HG03045 (cell line): ENCODE results near the gene FOXJ3.

Experiments used
- ATAC-seq: cut with Tn5 transposase; IDR thresholded peaks from one replicate; pipeline ENCODE4 v1.9.1; 2021; ENCODE audit warnings: mild to moderate bottlenecking, moderate library complexity; ENCODE audit not compliant: unreplicated experiment

Gene FOXJ3

GRCh38 chr1:42335050-42335808, at the start of gene FOXJ3:
Gene FOXJ3, minus strand, starts transcription at chr1:42335235. Its CDS starts 24,142 bp downstream, at chr1:42311093.
- peak; percentile 77 for ATAC-seq

DNA sequence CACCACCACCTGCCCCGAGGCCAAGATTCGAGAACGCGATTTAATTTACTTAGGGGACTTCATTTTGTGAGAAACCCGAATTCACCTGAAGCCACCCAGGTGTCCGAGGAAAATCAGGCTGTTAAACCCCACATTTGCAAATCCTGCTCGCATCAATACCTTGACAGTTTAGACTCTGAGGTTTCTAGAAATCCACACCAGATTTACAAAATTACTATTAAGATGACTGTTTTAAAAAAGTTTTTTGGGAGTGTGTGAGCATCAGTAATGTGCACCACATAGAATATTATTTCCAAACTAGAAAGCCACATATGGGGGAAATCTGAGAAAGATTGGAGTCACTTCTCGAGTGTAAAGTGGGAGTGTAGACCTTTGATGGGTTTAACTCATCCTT, 46.2 kb upstream of the FOXJ3 start:
- peak; percentile 6 for ATAC-seq

GRCh38 chr1:42380586-42381279, 45.7 kb upstream of the FOXJ3 start, which contains the start of gene RIMKLA:
Gene RIMKLA, plus strand, starts transcription at chr1:42380792. Its CDS starts 143 bp downstream, at chr1:42380935.
- peak; percentile 88 for ATAC-seq

GRCh38 chr1:42379794-42380585, 45.0 kb upstream of the FOXJ3 start:
- ATAC-seq = peak; percentile 40

- ATAC-seq = no peak
These were observed 37.8 kb upstream of the FOXJ3 start for GRCh38 chr1:42372796-42373195.

DNA sequence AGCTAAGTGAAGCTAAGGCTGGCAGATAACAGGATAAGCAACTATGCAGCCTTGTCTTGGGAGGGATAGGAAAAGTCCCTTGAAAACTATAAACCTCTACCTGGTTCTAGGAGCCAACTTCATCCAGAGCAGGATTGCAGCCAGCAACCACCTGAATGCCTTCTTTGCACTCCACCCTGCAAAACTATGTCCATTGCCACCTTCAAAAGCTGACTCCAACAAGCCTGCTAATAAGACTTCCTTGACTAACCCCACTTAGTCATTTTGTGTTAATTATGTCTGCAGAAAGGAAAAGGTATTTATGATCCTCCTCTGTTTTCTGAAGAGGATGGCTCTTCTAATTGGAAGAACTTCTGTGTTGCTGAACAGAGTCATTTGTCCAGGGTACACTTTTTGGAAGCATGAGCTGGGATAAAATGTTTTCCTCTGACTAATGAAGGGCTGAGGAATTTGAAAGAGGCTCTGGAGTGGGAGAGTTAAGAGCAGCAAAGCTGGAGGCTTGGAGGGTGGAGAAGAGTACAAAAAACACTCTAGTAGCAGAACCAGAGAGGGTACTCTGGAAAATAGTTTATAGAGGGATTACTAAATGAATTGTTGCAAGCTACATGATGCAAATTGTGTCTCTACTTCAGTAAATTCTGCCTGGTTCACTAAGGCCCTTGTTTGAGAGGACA, 36.0 kb upstream of the FOXJ3 start:
- no peak for ATAC-seq

DNA sequence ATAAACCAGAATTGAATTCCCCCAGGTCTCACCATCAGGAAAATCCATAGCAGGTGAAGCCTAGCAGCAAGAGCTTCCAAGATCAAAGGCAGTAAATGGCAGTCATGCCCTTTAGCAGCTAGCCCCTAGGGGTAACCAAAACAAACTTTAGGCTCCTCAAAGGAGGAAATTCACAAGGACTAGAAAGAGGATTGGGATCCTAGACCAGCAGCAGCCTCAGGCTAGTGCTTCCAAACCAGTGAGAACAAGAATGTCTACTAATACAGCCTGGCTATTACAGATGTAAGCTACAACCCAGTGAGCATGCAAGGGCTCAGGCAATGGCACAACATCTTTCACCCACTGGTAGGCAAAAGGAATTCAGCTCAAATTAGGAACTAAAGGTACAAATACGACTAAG, 34.4 kb upstream of the FOXJ3 start:
- no peak for ATAC-seq

- no peak for ATAC-seq
These were observed 33.2 kb upstream of the FOXJ3 start for GRCh38 chr1:42368096-42368795.

DNA sequence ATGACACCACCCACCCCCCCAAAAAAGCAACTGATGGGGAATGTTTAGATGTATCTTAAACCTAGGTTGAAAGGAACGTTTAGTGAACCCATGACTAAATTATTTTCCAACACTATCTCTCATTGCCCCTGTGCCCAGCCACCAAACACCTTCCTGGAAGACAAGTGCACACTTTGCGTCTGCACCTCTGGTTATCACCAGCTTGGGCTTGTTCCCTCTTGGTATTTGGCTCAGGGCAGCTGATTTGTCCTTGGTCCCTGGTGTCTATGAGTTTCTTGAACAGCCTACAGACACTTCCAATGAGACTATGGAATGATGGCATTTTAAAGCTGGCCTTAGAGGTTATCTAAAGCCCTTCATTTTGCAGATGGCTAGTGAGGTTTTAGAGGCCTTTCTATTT, 30.1 kb upstream of the FOXJ3 start:
- ATAC-seq = no peak

- no peak for ATAC-seq
These were observed 29.5 kb upstream of the FOXJ3 start for GRCh38 chr1:42364542-42364941.

DNA sequence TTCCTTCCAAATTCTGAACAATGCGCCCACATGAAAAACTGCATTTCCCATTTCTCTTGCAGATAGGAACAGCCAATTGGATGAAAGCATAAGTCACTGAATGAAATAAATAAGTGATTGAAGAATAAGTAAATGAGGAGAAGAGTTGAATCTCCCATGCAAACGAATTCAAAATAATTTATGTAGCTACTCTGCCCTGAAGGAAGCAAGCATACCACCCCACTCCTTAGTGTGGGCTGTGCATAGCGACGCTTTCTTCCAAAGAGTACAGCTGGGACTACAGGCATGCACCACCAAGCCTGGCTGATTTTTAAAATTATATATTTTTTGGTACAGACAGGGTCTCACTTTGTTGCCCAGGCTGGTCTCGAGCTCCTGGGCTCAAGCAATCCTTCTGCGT, 29.1 kb upstream of the FOXJ3 start:
- ATAC-seq = no peak

DNA sequence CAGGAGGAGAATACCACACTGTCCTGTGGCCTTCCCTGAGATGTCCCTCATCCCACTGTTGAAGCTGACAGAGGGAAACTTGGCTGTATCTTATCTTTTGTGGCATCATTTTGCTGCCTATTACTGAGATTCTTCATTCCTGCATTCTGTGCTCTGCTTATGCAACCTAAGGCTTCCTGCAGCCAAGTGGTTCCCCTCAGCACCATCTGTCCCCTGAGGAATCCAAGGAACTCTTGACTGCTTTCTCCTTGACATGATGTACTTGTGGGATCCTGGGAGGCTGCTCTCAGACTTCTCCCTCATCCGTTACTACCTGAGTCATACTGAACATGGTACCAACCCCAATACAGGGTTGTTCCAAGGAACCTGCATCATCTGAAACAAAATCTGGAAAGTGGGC, 24.4 kb upstream of the FOXJ3 start:
- ATAC-seq = no peak

DNA sequence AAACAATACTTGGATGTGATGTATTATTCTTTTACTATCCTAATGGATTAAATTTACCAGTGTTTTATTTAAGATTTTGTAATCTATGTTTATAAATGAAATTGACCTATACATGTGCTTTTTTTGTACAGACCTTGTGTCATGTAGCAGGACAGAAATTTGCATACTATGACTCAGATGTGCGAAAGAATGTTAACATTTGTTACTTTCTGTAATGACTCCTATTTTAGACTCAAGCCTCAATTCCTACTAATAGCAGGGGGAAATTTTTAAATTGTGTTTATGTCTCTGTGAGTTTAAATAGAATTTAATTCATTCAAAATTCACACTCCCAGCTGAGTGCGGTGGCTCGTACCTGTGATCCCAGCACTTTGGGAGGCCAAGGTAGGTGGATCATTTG, 23.8 kb upstream of the FOXJ3 start:
- peak; percentile 53 for ATAC-seq

DNA sequence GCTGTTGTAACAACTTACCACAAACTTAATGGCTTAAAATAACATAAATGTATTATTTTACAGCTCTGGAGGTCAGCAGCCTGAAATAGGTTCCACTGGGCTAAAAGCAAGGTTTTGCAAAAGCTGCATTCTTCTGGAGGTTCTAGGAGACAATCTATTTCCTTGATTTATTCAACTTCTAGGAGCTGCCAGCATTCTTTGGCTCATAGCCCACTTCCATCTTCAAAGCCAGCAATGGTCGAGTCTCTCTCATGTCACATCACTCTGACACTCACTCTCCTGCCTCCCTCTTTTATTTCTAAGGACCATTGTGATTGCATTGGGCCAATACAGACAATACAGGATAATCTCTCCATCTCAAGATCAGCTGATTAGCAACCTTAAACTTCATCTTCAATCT, 15.1 kb upstream of the FOXJ3 start:
- ATAC-seq = no peak

DNA sequence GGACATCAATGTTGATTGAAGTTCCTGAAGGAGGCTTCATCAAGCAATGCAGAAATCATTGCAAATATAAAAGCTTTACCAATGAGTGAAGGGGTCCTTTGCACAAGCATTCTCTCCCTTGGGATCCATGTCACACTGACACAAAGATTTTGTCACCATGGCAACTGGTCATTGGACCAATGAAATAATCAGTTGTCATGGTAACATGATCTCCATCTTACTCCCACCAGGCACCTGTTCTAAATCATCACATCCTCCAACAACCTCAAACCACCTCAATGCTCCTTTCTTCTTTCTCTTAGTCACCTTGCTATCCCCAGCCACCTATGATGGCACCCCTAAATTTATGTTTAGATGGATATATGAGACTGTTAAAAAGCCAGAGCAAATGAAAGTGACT, 13.5 kb upstream of the FOXJ3 start:
- no peak for ATAC-seq

- no peak for ATAC-seq
These were observed 8.0 kb upstream of the FOXJ3 start for GRCh38 chr1:42343049-42343448.

GRCh38 chr1:42340901-42341300, 5.9 kb upstream of the FOXJ3 start:
- ATAC-seq = no peak

- no peak for ATAC-seq
These were observed 5.1 kb upstream of the FOXJ3 start for GRCh38 chr1:42340093-42340492.

DNA sequence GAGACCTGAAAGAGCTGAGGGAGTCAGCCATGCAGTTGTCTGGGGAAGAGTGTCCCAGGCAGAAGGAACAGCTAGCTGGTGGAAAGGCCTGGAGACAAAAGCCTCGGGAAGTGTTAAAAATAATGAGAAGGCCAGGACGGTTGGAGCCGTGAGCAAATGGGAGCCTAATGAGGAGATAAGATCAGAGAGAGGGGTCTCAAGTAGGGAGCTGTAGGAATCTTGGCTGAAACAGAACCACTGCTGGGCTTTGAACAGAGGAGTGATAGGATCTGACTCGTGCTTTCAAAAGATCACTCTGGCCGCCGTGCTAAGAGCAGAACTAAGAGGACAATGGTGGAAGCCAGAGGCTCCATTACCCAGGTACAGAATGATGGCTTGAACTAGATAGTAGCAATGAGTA, 1.9 kb upstream of the FOXJ3 start:
- ATAC-seq = no peak

DNA sequence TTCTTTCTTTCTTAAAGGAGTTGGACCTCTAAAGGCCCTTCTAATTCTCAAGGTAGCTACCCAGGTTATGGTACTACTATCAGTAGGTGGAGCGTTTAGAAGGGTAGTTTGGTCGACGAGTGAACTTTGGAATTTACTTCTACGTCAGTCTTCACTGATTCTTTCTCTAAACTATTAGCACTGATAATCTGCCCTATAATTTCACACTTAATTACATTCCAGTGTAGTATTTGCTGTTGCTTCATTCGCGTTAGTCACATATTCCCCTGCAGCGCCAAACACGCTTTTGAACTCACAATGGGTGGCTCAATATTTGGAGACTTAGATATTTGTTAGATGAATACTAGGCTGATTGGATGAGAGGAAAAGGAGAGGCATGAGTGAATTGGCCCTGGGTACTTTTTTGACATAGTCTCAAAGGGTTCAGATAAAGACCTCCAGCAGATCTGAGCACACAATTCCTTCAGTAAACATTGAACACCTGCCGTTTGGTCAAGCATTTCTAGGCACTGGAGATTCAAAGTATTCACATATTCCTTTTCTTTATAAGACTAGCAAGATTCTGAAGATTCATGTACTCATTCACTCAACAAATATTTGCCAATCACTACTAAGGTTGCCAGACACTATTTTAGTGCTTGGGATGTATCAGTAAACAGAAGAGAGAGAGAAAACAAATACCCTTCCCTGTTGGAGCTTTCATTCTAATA, 929 bp upstream of the FOXJ3 start:
- no peak for ATAC-seq
